Smooth muscle cell of bladder (primary cell): Measurements from ENCODE around the gene BAD. TPM values are rescaled to one million over a fixed set of nuclear protein-coding genes. Genes with fewer than 3 reads are reported as not detected.

Experiments
- total RNA-seq: library from RNA; depleted of rRNA; stranded (reverse); fragments of >200 nt; gene quantifications from 2 replicates; pipeline ENCODE4 v1.2.3, GENCODE V29; 2014

Gene BAD
- total RNA-seq, 1 donor from 2014 or later, result 58.2 TPM

Other genes starting within 250 kb of the BAD start
- 0.18 and 0.28 TPM in 2 replicates for gene FLRT1, start 248.7 kb downstream of the BAD start, total RNA-seq
- gene MACROD1, start 118.6 kb downstream of the BAD start, total RNA-seq, result 15.9 and 17.7 TPM in 2 replicates
- 91.6 and 122 TPM in 2 replicates for gene STIP1, start 98.5 kb downstream of the BAD start, total RNA-seq
- 1.4 and 2.0 TPM in 2 replicates for gene FERMT3, start 77.9 kb downstream of the BAD start, total RNA-seq
- 40.5 and 40.7 TPM in 2 replicates for gene TRPT1, start 58.5 kb downstream of the BAD start, total RNA-seq
- 48.2 and 52.0 TPM in 2 replicates for gene NUDT22, start 58.4 kb downstream of the BAD start, total RNA-seq
- gene DNAJC4, start 54.1 kb downstream of the BAD start, total RNA-seq, result 8.2 and 13.0 TPM in 2 replicates
- gene VEGFB, start 50.1 kb downstream of the BAD start, total RNA-seq, result 13.1 and 24.4 TPM in 2 replicates
- 97.4 and 139 TPM in 2 replicates for gene FKBP2, start 43.6 kb downstream of the BAD start, total RNA-seq
- gene PPP1R14B, start 37.7 kb downstream of the BAD start, total RNA-seq, result 115 and 130 TPM in 2 replicates
- gene PLCB3, start 33.1 kb downstream of the BAD start, total RNA-seq, result 23.8 and 31.5 TPM in 2 replicates
- 6.7 and 8.5 TPM in 2 replicates for gene GPR137, start 1.2 kb upstream of the BAD start, total RNA-seq
- not detected in 2 replicates for gene KCNK4, start 6.6 kb upstream of the BAD start, total RNA-seq
- gene CATSPERZ, start 15.7 kb upstream of the BAD start, total RNA-seq, result not detected in 2 replicates
- 22.3 and 26.5 TPM in 2 replicates for gene ESRRA, start 20.9 kb upstream of the BAD start, total RNA-seq
- 240 and 298 TPM in 2 replicates for gene TRMT112, start 32.9 kb upstream of the BAD start, total RNA-seq
- 402 and 434 TPM in 2 replicates for gene PRDX5, start 33.5 kb upstream of the BAD start, total RNA-seq
- gene CCDC88B, start 55.5 kb upstream of the BAD start, total RNA-seq, result 1.6 and 1.7 TPM in 2 replicates
- 24.7 and 28.3 TPM in 2 replicates for gene RPS6KA4, start 74.5 kb upstream of the BAD start, total RNA-seq